H9 (cell line): Measurements from ENCODE around the gene IMPA2. TPM values are rescaled to one million over a fixed set of nuclear protein-coding genes. Genes with fewer than 3 reads are reported as not detected.

Experiments
- DNase-seq: peaks from one replicate; pipeline ENCODE4 v3.0.0-alpha.2; 2017
- H2AFZ ChIP-seq: one replicate; pipeline ENCODE4 v1.6.1; 2013; ENCODE audit warnings: mild to moderate bottlenecking, low read length, control low read depth, moderate library complexity
- H2AK5ac ChIP-seq: 2 replicates; pipeline ENCODE4 v1.6.1; 2013; ENCODE audit warnings: low read length, control low read depth, mixed read lengths; ENCODE audit not compliant: insufficient read length
- H2BK120ac ChIP-seq: one replicate; pipeline ENCODE4 v1.6.1; 2013; ENCODE audit warnings: low read depth, mild to moderate bottlenecking, low read length, control low read depth, inconsistent platforms; ENCODE audit not compliant: poor library complexity, severe bottlenecking
- H2BK12ac ChIP-seq: 2 replicates; pipeline ENCODE4 v1.6.1; 2013; ENCODE audit warnings: low read length, control low read depth, mixed read lengths, low read depth; ENCODE audit not compliant: insufficient read length
- H2BK15ac ChIP-seq: 2 replicates; pipeline ENCODE4 v1.6.1; 2013; ENCODE audit warnings: low read depth, low read length, control low read depth
- H2BK20ac ChIP-seq: one replicate; pipeline ENCODE4 v1.6.1; 2013; ENCODE audit warnings: low read depth, mild to moderate bottlenecking, low read length, control low read depth, inconsistent platforms; ENCODE audit not compliant: poor library complexity, severe bottlenecking
- H2BK5ac ChIP-seq: 2 replicates; pipeline ENCODE4 v1.6.1; 2013; ENCODE audit warnings: low read length, control low read depth, mixed read lengths; ENCODE audit not compliant: insufficient read length
- H3K14ac ChIP-seq: 2 replicates; pipeline ENCODE4 v1.6.1; 2013; ENCODE audit warnings: low read length, control low read depth; ENCODE audit not compliant: insufficient read depth
- H3K18ac ChIP-seq: 2 replicates; pipeline ENCODE4 v1.6.1; 2013; ENCODE audit warnings: low read depth, mild to moderate bottlenecking, mixed read lengths, low read length, control low read depth; ENCODE audit not compliant: insufficient read length
- H3K23ac ChIP-seq: 2 replicates; pipeline ENCODE4 v1.6.1; 2013; ENCODE audit warnings: low read length, control low read depth, mixed read lengths, low read depth; ENCODE audit not compliant: insufficient read length
- H3K23me2 ChIP-seq: 2 replicates; pipeline ENCODE4 v1.6.1; 2013; ENCODE audit warnings: low read depth, mild to moderate bottlenecking, mixed read lengths, low read length, control low read depth; ENCODE audit not compliant: insufficient read length, poor library complexity, severe bottlenecking
- H3K27ac ChIP-seq: 2 replicates; pipeline ENCODE4 v1.5.1; 2013; ENCODE audit warnings: low read length, control low read depth, mixed read lengths, low read depth; ENCODE audit not compliant: insufficient read length
- H3K27me3 ChIP-seq: 2 replicates; pipeline ENCODE4 v1.6.1; 2013; ENCODE audit warnings: low read length, control low read depth, inconsistent platforms; ENCODE audit not compliant: insufficient read depth
- H3K4ac ChIP-seq: 2 replicates; pipeline ENCODE4 v1.6.1; 2013; ENCODE audit warnings: low read depth, mild to moderate bottlenecking, control low read depth, inconsistent platforms, low read length, moderate library complexity
- H3K4me1 ChIP-seq: 2 replicates; pipeline ENCODE4 v1.6.1; 2013; ENCODE audit warnings: low read length, control low read depth, inconsistent platforms; ENCODE audit not compliant: insufficient read depth
- H3K4me2 ChIP-seq: 2 replicates; pipeline ENCODE4 v1.6.1; 2013; ENCODE audit warnings: low read length, control low read depth, mixed read lengths; ENCODE audit not compliant: insufficient read length, insufficient read depth
- H3K56ac ChIP-seq: 2 replicates; pipeline ENCODE4 v1.6.1; 2013; ENCODE audit warnings: low read depth, mild to moderate bottlenecking, mixed read lengths, low read length, control low read depth; ENCODE audit not compliant: insufficient read length
- H3K79me1 ChIP-seq: 2 replicates; pipeline ENCODE4 v1.6.1; 2013; ENCODE audit warnings: low read depth, mild to moderate bottlenecking, moderate library complexity, low read length, control low read depth, inconsistent platforms; ENCODE audit not compliant: insufficient read depth, poor library complexity, severe bottlenecking
- H3K79me2 ChIP-seq: 2 replicates; pipeline ENCODE4 v1.6.1; 2013; ENCODE audit warnings: low read length, control low read depth, inconsistent platforms; ENCODE audit not compliant: insufficient read depth
- H3K9ac ChIP-seq: 2 replicates; pipeline ENCODE4 v1.6.1; 2013; ENCODE audit warnings: low read length, control low read depth, mixed read lengths; ENCODE audit not compliant: insufficient read length; ENCODE audit errors: extremely low read depth
- H3K9me3 ChIP-seq: one replicate; pipeline ENCODE4 v1.6.1; 2013; ENCODE audit warnings: low read depth, low read length, inconsistent platforms; ENCODE audit not compliant: control insufficient read depth
- H3T11ph ChIP-seq: one replicate; pipeline ENCODE4 v1.6.1; 2013; ENCODE audit warnings: mild to moderate bottlenecking, low read length, control low read depth, inconsistent platforms
- H4K20me1 ChIP-seq: one replicate; pipeline ENCODE4 v1.6.1; 2013; ENCODE audit not compliant: control insufficient read depth, insufficient read length, insufficient read depth
- H4K5ac ChIP-seq: 2 replicates; pipeline ENCODE4 v1.6.1; 2013; ENCODE audit warnings: low read depth, mild to moderate bottlenecking, mixed read lengths, low read length, control low read depth; ENCODE audit not compliant: insufficient read length
- H4K8ac ChIP-seq: replicated peaks from 2 replicates; pipeline ENCODE4 v1.6.1; 2013; ENCODE audit warnings: low read length, control low read depth, mixed read lengths, low read depth; ENCODE audit not compliant: insufficient read length
- H4K91ac ChIP-seq: 2 replicates; pipeline ENCODE4 v1.6.1; 2013; ENCODE audit warnings: low read depth, mild to moderate bottlenecking, moderate library complexity, mixed read lengths, low read length, control low read depth; ENCODE audit not compliant: insufficient read length
- H3K27ac Mint-ChIP-seq, 3 experiments: 2 replicates in 2 of 3; 3 replicates in 1 of 3; pipeline ENCODE4 v1.8.0; 2020 to 2021; ENCODE audit warnings: mixed read lengths in 3 of 3, mild to moderate bottlenecking in 1 of 3, moderate library complexity in 1 of 3
- H3K27me3 Mint-ChIP-seq: 2 replicates; pipeline ENCODE4 v1.8.0; 2021; ENCODE audit warnings: low read depth, mild to moderate bottlenecking, moderate library complexity, mixed read lengths
- H3K36me3 Mint-ChIP-seq, 3 experiments: 2 replicates in 2 of 3; 3 replicates in 1 of 3; pipeline ENCODE4 v1.8.0; 2020 to 2021; ENCODE audit warnings: low read depth in 3 of 3, mixed read lengths in 3 of 3; ENCODE audit not compliant: insufficient read depth in 1 of 3
- H3K4me1 Mint-ChIP-seq, 2 experiments: 2 replicates each; pipeline ENCODE4 v1.8.0; 2020; ENCODE audit warnings: mixed read lengths in 2 of 2
- H3K4me3 Mint-ChIP-seq, 2 experiments: 2 replicates in 1 of 2; 3 replicates in 1 of 2; pipeline ENCODE4 v1.8.0; 2020 to 2021; ENCODE audit warnings: mild to moderate bottlenecking in 2 of 2, mixed read lengths in 2 of 2, moderate library complexity in 1 of 2
- H3K9me3 Mint-ChIP-seq, 2 experiments: 2 replicates in 1 of 2; 3 replicates in 1 of 2; pipeline ENCODE4 v1.8.0; 2020; ENCODE audit warnings: mild to moderate bottlenecking in 2 of 2, mixed read lengths in 2 of 2, moderate library complexity in 1 of 2
- WGBS: extraction: QIAGEN DNeasy Blood & Tissue Kit; methylation state at CpG from one replicate; pipeline ENCODE4 v1.1.7; 2013; ENCODE audit warnings: missing lambda C conversion rate, low lambda C conversion rate, mixed read lengths; ENCODE audit not compliant: insufficient read length; ENCODE audit errors: extremely low coverage; 5-methylcytosine and 5-hydroxymethylcytosine counted together
- total RNA-seq: library from RNA; stranded (reverse); gene quantifications from 2 replicates; pipeline ENCODE4 v1.2.1, GENCODE V29; 2021
- TF ChIP-seq, protein P1 (sequence below): fragments of 200-600 bp; sonication (generic); conservative IDR thresholded peaks from 3 replicates; pipeline ENCODE4 v1.8.0; 2021; ENCODE audit warnings: antibody characterized with exemption, mild to moderate bottlenecking

The IMPA2 gene
- total RNA-seq, 1 experiment from 2014 or later, result 73.8 TPM

DNA sequence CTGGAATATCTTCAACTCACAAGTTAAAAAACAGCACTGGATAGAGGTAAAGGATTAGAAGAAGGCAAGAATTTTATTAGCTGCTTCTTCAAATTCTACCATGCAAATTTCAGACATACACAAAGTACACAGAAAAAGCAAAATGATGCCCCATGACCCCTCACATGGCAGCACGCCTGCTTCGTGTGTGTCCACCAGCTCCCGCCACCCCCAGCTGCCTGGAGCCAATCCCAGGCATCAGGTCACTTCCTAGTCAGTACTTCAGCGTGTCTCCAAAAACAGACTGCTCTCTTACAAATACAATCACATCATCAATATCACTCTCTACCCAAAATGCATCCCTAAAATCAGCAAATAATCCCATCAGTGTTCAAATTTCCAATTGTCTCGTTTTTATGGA, 35.8 kb downstream of the IMPA2 start:
- Histone ChIP-seq H3K79me2 (no peaks in the 10 kb centered on the region), H3K4me2 (no peak overlapping the region), H3K23me2 (no peaks in the 10 kb centered on the region), H3K9me3 (no peaks in the 10 kb centered on the region), H3K14ac (no peak overlapping the region), H3K27me3 (no peaks in the 10 kb centered on the region), H3K27ac (no peak overlapping the region), H2BK20ac (no peak overlapping the region), H2BK5ac (no peak overlapping the region), H3K23ac (no peak overlapping the region), H2BK120ac (no peak overlapping the region), H2BK15ac (no peak overlapping the region), H2AK5ac (no peak overlapping the region), H3K56ac (no peak overlapping the region), H2AFZ (no peak overlapping the region), H4K5ac (no peak overlapping the region), H3K9ac (no peak overlapping the region), H4K8ac (no peak overlapping the region), H3K18ac (no peak overlapping the region), H2BK12ac (no peak overlapping the region), H3K4ac (no peak overlapping the region), H3T11ph (no peak overlapping the region), H4K91ac (no peak overlapping the region), H3K4me1 (no peaks in the 10 kb centered on the region), H4K20me1 (no peaks in the 10 kb centered on the region), H3K79me1 (no peaks in the 10 kb centered on the region)
- Mint-ChIP-seq H3K4me1 (no peaks in the 10 kb centered on the region), H3K36me3 (peaks cover 47 to 73% (median 53%) of the 10 kb centered on the region in 3 experiments), H3K27me3 (no peaks in the 10 kb centered on the region; the same call in 1 of the 2 replicates), H3K4me3 (no peak overlapping the region), H3K27ac (peak overlapping the region in 1 of 3 experiments; percentile 10; a peak in 1 of 7 replicates), H3K9me3 (no peaks in the 10 kb centered on the region)
- DNase-seq, result no peak
- TF ChIP-seq, protein P1, sequence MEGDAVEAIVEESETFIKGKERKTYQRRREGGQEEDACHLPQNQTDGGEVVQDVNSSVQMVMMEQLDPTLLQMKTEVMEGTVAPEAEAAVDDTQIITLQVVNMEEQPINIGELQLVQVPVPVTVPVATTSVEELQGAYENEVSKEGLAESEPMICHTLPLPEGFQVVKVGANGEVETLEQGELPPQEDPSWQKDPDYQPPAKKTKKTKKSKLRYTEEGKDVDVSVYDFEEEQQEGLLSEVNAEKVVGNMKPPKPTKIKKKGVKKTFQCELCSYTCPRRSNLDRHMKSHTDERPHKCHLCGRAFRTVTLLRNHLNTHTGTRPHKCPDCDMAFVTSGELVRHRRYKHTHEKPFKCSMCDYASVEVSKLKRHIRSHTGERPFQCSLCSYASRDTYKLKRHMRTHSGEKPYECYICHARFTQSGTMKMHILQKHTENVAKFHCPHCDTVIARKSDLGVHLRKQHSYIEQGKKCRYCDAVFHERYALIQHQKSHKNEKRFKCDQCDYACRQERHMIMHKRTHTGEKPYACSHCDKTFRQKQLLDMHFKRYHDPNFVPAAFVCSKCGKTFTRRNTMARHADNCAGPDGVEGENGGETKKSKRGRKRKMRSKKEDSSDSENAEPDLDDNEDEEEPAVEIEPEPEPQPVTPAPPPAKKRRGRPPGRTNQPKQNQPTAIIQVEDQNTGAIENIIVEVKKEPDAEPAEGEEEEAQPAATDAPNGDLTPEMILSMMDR, result no peak
- no CpG with 5 or more reads among the region's 5 CpGs for WGBS
